Sigmoid colon (tissue), 4 donors: ENCODE data around the gene BOD1.

Experiments
- EP300 ChIP-seq, 4 donors: sonication (generic); formaldehyde crosslinking; IDR thresholded peaks; one replicate each; pipeline ENCODE4 v1.6.1; 2017; ENCODE audit warnings: antibody characterized with exemption in 4 of 4
- POLR2A ChIP-seq, 2 donors: fragments of 450-650 bp; IDR thresholded peaks; one replicate each; pipeline ENCODE4 v1.6.1; 2016; ENCODE audit warnings: antibody characterized with exemption in 2 of 2, mild to moderate bottlenecking in 2 of 2, moderate library complexity in 2 of 2
- POLR2AphosphoS5 ChIP-seq, 4 donors: sonication (generic); formaldehyde crosslinking; IDR thresholded peaks; one replicate each; pipeline ENCODE4 v1.6.1; 2017; ENCODE audit warnings: antibody characterized with exemption in 4 of 4
- TF ChIP-seq, protein P1 (sequence below), 4 experiments: fragments of 450-650 bp in 3 of 4; fragments of 200-600 bp in 1 of 4; IDR thresholded peaks; one replicate each; pipeline ENCODE4 v1.5.1; 2016 to 2019; ENCODE audit warnings: antibody characterized with exemption in 4 of 4, mild to moderate bottlenecking in 3 of 4, moderate library complexity in 2 of 4

- no peak for TF ChIP-seq POLR2AphosphoS5 (IDR thresholded peaks at IDR 0.05)
- no peak for TF ChIP-seq POLR2A (IDR thresholded peaks at IDR 0.05)
- TF ChIP-seq, protein P1, sequence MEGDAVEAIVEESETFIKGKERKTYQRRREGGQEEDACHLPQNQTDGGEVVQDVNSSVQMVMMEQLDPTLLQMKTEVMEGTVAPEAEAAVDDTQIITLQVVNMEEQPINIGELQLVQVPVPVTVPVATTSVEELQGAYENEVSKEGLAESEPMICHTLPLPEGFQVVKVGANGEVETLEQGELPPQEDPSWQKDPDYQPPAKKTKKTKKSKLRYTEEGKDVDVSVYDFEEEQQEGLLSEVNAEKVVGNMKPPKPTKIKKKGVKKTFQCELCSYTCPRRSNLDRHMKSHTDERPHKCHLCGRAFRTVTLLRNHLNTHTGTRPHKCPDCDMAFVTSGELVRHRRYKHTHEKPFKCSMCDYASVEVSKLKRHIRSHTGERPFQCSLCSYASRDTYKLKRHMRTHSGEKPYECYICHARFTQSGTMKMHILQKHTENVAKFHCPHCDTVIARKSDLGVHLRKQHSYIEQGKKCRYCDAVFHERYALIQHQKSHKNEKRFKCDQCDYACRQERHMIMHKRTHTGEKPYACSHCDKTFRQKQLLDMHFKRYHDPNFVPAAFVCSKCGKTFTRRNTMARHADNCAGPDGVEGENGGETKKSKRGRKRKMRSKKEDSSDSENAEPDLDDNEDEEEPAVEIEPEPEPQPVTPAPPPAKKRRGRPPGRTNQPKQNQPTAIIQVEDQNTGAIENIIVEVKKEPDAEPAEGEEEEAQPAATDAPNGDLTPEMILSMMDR (IDR thresholded peaks at IDR 0.05), result no peak
- no peak for TF ChIP-seq EP300 (IDR thresholded peaks at IDR 0.05)
Measured at GRCh38 chr5:173640156-173640804, 23.8 kb upstream of the BOD1 start.
